ENCODE measurements around the gene USP7.

- no peak for TF ChIP-seq EZH2phosphoT487 (IDR thresholded peaks at IDR 0.05; ENCODE audit: low read length)
- no peak for TF ChIP-seq CTCF (IDR thresholded peaks at IDR 0.05; ENCODE audit: low read length)
These were observed 54.8 kb downstream of the USP7 start for GRCh38 chr16:8908810-8909468.
